HCT116 (cell line): ENCODE results near the gene WDR45B. TPM values are rescaled to one million over a fixed set of nuclear protein-coding genes. Genes with fewer than 3 reads are reported as not detected.

Experiments used
- ATAC-seq: fragments of 200-7000 bp; cut with Tn5 transposase; 2 replicates; pipeline ENCODE4 v1.9.1; 2020; ENCODE audit warnings: mild to moderate bottlenecking, moderate library complexity
- BruUV-seq: library from RNA; stranded (reverse); fragments of 400-500 nt; replicated peaks from 2 replicates; lab custom pipeline; 2021; lab: Mats Ljungman, UMichigan
- CTCF ChIA-PET: fragments of 300-600 bp; sonication (Branson Sonifier 250); formaldehyde crosslinking; loops from one replicate; lab custom pipeline; 2021; ENCODE audit warnings: antibody characterized with exemption; lab: Charles Lee
- POLR2A ChIA-PET: fragments of 300-600, 350-600 bp; sonication (Branson Sonifier 250); formaldehyde crosslinking; loops from one replicate; lab custom pipeline; 2021; ENCODE audit warnings: antibody characterized with exemption; lab: Charles Lee
- RAD21 ChIA-PET, 2 experiments: fragments of 300-600 bp; sonication (Branson Sonifier 250); formaldehyde crosslinking; loops; one replicate each; lab custom pipeline; 2023; ENCODE audit warnings: low total read pairs in 2 of 2; ENCODE audit not compliant: uncharacterized antibody in 2 of 2, unreplicated experiment in 2 of 2, low non-redundant PET in 1 of 2; lab: Charles Lee
- DNase-seq: peaks from one replicate; pipeline ENCODE4 v3.0.0-alpha.2; 2010; ENCODE audit warnings: low read depth, low spot score
- H2AFZ ChIP-seq: fragments of 200-600 bp; shearing (Covaris generic), sonication (generic); 2 replicates; pipeline ENCODE4 v1.6.1; 2017; ENCODE audit warnings: low read depth, mixed run types, mixed read lengths, antibody characterized with exemption, low read length; ENCODE audit not compliant: poor library complexity, severe bottlenecking
- H3K27ac ChIP-seq: 2 replicates; pipeline ENCODE4 v1.5.1; 2012; ENCODE audit warnings: low read depth, low read length
- H3K27me3 ChIP-seq: fragments of 200-600 bp; sonication (generic); 2 replicates; pipeline ENCODE4 v1.6.1; 2016; ENCODE audit warnings: mixed run types, low read length, mixed read lengths; ENCODE audit not compliant: insufficient read depth
- H3K36me3 ChIP-seq, 2 experiments: fragments of 200-500 bp in 1 of 2; fragments of 200-600 bp in 1 of 2; sonication (Bioruptor generic) in 1 of 2; sonication (generic) in 1 of 2; 2 replicates each; pipeline versions ENCODE4 v1.5.1 to v1.6.1; 2014 to 2016; ENCODE audit warnings: low read length in 2 of 2, inconsistent platforms in 1 of 2, mixed read lengths in 1 of 2, mixed run types in 1 of 2; ENCODE audit not compliant: insufficient read depth in 2 of 2, control insufficient read depth in 1 of 2
- H3K4me1 ChIP-seq, 2 experiments: fragments of 200-600 bp in 1 of 2; sonication (generic) in 1 of 2; 2 replicates each; pipeline versions ENCODE4 v1.5.1 to v1.6.1; 2012 to 2017; ENCODE audit warnings: low read length in 2 of 2, inconsistent platforms in 1 of 2, mild to moderate bottlenecking in 1 of 2, mixed read lengths in 1 of 2, mixed run types in 1 of 2, moderate library complexity in 1 of 2; ENCODE audit not compliant: insufficient read depth in 2 of 2, control insufficient read depth in 1 of 2
- H3K4me2 ChIP-seq: fragments of 200-600 bp; sonication (generic); 2 replicates; pipeline ENCODE4 v1.6.1; 2017; ENCODE audit warnings: mixed run types, low read length, mixed read lengths
- H3K4me3 ChIP-seq, 2 experiments: fragments of 200-600 bp in 1 of 2; sonication (generic) in 1 of 2; replicated peaks in 1 of 2; 2 replicates each; pipeline ENCODE4 v1.5.1; 2011 to 2016; ENCODE audit warnings: low read length in 2 of 2, control low read depth in 1 of 2, low read depth in 1 of 2, mild to moderate bottlenecking in 1 of 2, mixed read lengths in 1 of 2, mixed run types in 1 of 2
- H3K79me2 ChIP-seq: fragments of 200-600 bp; sonication (generic); 2 replicates; pipeline ENCODE4 v1.6.1; 2017; ENCODE audit warnings: mild to moderate bottlenecking, mixed run types, low read length, moderate library complexity, mixed read lengths; ENCODE audit not compliant: insufficient read depth
- H3K9ac ChIP-seq: fragments of 200-600 bp; sonication (generic); 2 replicates; pipeline ENCODE4 v1.6.1; 2016; ENCODE audit warnings: low read length, mixed read lengths
- H3K9me2 ChIP-seq: fragments of 200-600 bp; sonication (generic), shearing (Covaris generic); 2 replicates; pipeline ENCODE4 v1.6.1; 2017; ENCODE audit warnings: mixed run types, mild to moderate bottlenecking, moderate library complexity; ENCODE audit not compliant: insufficient read depth
- H3K9me3 ChIP-seq, 2 experiments: fragments of 200-500 bp in 1 of 2; fragments of 200-600 bp in 1 of 2; sonication (Bioruptor generic) in 1 of 2; sonication (generic) in 1 of 2; 2 replicates each; pipeline ENCODE4 v1.6.1; 2014 to 2017; ENCODE audit warnings: low read length in 2 of 2, mixed read lengths in 2 of 2, inconsistent platforms in 1 of 2, low read depth in 1 of 2, mild to moderate bottlenecking in 1 of 2, mixed run types in 1 of 2, moderate library complexity in 1 of 2; ENCODE audit not compliant: control insufficient read depth in 1 of 2, insufficient read depth in 1 of 2
- H4K20me1 ChIP-seq: fragments of 200-600 bp; sonication (generic), shearing (Covaris generic); 2 replicates; pipeline ENCODE4 v1.6.1; 2017; ENCODE audit warnings: mixed run types, mild to moderate bottlenecking, moderate library complexity; ENCODE audit not compliant: insufficient read depth
- CBX3 ChIP-seq: IDR thresholded peaks from 2 replicates; pipeline ENCODE4 v1.6.1; 2012; ENCODE audit warnings: low read depth
- CEBPB ChIP-seq: IDR thresholded peaks from 2 replicates; pipeline ENCODE4 v1.6.1; 2012; ENCODE audit warnings: low read depth
- EGR1 ChIP-seq: IDR thresholded peaks from 2 replicates; pipeline ENCODE4 v1.6.1; 2012; ENCODE audit warnings: low read depth
- EZH2 ChIP-seq: fragments of 200-600 bp; sonication (generic); IDR thresholded peaks from 2 replicates; pipeline ENCODE4 v1.6.1; 2017; ENCODE audit warnings: antibody characterized with exemption, mixed run types
- FOSL1 ChIP-seq: IDR thresholded peaks from 2 replicates; pipeline ENCODE4 v1.6.1; 2012; ENCODE audit warnings: low read depth
- JUND ChIP-seq: IDR thresholded peaks from 2 replicates; pipeline ENCODE4 v1.6.1; 2012
- POLR2A ChIP-seq: IDR thresholded peaks from 2 replicates; pipeline ENCODE4 v1.7.0; 2011; ENCODE audit warnings: borderline replicate concordance; ENCODE audit not compliant: insufficient read depth, insufficient read length; ENCODE audit errors: extremely low read depth
- POLR2AphosphoS5 ChIP-seq: IDR thresholded peaks from 2 replicates; pipeline ENCODE4 v1.6.1; 2011; ENCODE audit warnings: mild to moderate bottlenecking, low read depth, low read length, moderate library complexity
- RAD21 ChIP-seq: IDR thresholded peaks from 2 replicates; pipeline ENCODE4 v1.6.1; 2012; ENCODE audit warnings: low read depth, mild to moderate bottlenecking
- SIN3A ChIP-seq: IDR thresholded peaks from 2 replicates; pipeline ENCODE4 v1.6.1; 2012; ENCODE audit warnings: low read depth
- SP1 ChIP-seq: IDR thresholded peaks from 2 replicates; pipeline ENCODE4 v1.6.1; 2012; ENCODE audit warnings: low read depth
- SRF ChIP-seq: IDR thresholded peaks from 2 replicates; pipeline ENCODE4 v1.6.1; 2012; ENCODE audit warnings: low read depth
- TCF7L2 ChIP-seq: IDR thresholded peaks from 2 replicates; pipeline ENCODE4 v1.7.0; 2011; ENCODE audit warnings: borderline replicate concordance, inconsistent platforms; ENCODE audit not compliant: insufficient read depth, insufficient read length; ENCODE audit errors: extremely low read depth
- YY1 ChIP-seq: IDR thresholded peaks from 2 replicates; pipeline ENCODE4 v1.6.1; 2011; ENCODE audit warnings: low read length, low read depth, moderate library complexity, mild to moderate bottlenecking; ENCODE audit not compliant: insufficient replicate concordance; ENCODE audit errors: extremely low read depth
- ZFX ChIP-seq: fragments of 450-650 bp; IDR thresholded peaks from 2 replicates; pipeline ENCODE4 v1.6.1; 2017
- ZNF274 ChIP-seq: fragments of 200-500 bp; sonication (Bioruptor generic); IDR thresholded peaks from 2 replicates; pipeline ENCODE4 v1.6.1; 2014; ENCODE audit warnings: mild to moderate bottlenecking, low read depth, low read length, inconsistent platforms
- intact Hi-C: fragments of 100-400 bp; cut with micrococcal nuclease; formaldehyde crosslinking; loops from 2 replicates; pipeline ENCODE4 v1.10.0; 2022
- total RNA-seq: library from RNA; stranded (reverse); gene quantifications from one replicate; pipeline ENCODE4 v1.2.1, GENCODE V29; 2021; ENCODE audit not compliant: unreplicated experiment
- TF ChIP-seq, protein P1 (sequence below): IDR thresholded peaks from 2 replicates; pipeline ENCODE4 v1.6.1; 2012
- TF ChIP-seq, protein P2 (sequence below): IDR thresholded peaks from 2 replicates; pipeline ENCODE4 v1.6.1; 2012; ENCODE audit warnings: low read depth
- TF ChIP-seq, protein P3 (sequence below): IDR thresholded peaks from 2 replicates; pipeline ENCODE4 v1.6.1; 2012
- TF ChIP-seq, protein P4 (sequence below), 3 experiments: fragments of 200-600 bp in 1 of 3; sonication (generic) in 1 of 3; IDR thresholded peaks in 2 of 3; conservative IDR thresholded peaks in 1 of 3; 2 replicates each; pipeline ENCODE4 v1.5.1; 2012 to 2017; ENCODE audit warnings: low read depth in 2 of 3, low read length in 2 of 3, antibody characterized with exemption in 1 of 3, borderline replicate concordance in 1 of 3, control low read depth in 1 of 3, mild to moderate bottlenecking in 1 of 3, mixed read lengths in 1 of 3, mixed run types in 1 of 3, moderate library complexity in 1 of 3; ENCODE audit not compliant: insufficient read depth in 1 of 3

Gene WDR45B
- total RNA-seq, 1 experiment from 2014 or later, result 117 TPM

DNA sequence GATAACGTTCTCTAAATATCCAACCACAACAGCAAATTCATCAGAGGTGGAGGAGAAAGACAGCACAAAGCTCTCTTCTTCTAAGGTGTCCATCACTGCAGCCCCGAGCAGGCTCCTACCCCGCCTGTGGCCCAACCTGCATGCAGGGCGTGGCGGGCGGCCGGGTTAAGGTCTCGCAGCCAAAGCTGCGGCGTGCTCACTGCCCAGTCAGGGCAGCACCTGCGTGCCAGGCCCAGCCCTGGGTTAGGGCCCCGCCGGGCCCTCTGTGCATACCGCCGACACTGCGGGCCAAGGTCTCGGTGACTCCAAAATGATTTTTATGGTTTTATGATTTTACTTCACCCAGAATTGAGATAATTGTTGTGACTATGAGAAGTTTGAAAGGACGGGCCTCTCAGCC, 70.9 kb downstream of the WDR45B start:
- H3K9me2 ChIP-seq, result no peaks in the 10 kb centered on the region
- no peak overlapping the region for H3K27ac ChIP-seq
- ChIA-PET RAD21 (interaction anchor here in 1 of 2 experiments (0.6 kb wide), 1 partner anchor 589 kb away, joined by 5 read pairs; no protein-coding TSS in a partner anchor), POLR2A (no interaction called here), CTCF (no interaction called here)
- H3K4me2 ChIP-seq, result no peak overlapping the region
- intact Hi-C loops, result no loop called here
- H4K20me1 ChIP-seq, result peaks cover 6% of the 10 kb centered on the region; the same call in 1 of the 2 replicates
- H3K4me3 ChIP-seq, result no peak overlapping the region
- DNase-seq, result no peak
- H3K9me3 ChIP-seq, result no peaks in the 10 kb centered on the region
- TSS peak; percentile 38 for BruUV-seq
- H3K36me3 ChIP-seq, result peaks cover 35 to 59% of the 10 kb centered on the region in 2 experiments
- no peaks in the 10 kb centered on the region for H3K27me3 ChIP-seq
- ATAC-seq, result peak; percentile 29; the same call in 1 of the 2 replicates
- no peak for TF ChIP-seq ZNF274
- TF ChIP-seq SIN3A, result no peak
- no peak for TF ChIP-seq SP1
- TF ChIP-seq FOSL1, result no peak
- TF ChIP-seq, protein P1, sequence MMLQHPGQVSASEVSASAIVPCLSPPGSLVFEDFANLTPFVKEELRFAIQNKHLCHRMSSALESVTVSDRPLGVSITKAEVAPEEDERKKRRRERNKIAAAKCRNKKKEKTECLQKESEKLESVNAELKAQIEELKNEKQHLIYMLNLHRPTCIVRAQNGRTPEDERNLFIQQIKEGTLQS, result no peak
- TF ChIP-seq EGR1, result no peak
- TF ChIP-seq CBX3, result no peak
- TF ChIP-seq, protein P2, sequence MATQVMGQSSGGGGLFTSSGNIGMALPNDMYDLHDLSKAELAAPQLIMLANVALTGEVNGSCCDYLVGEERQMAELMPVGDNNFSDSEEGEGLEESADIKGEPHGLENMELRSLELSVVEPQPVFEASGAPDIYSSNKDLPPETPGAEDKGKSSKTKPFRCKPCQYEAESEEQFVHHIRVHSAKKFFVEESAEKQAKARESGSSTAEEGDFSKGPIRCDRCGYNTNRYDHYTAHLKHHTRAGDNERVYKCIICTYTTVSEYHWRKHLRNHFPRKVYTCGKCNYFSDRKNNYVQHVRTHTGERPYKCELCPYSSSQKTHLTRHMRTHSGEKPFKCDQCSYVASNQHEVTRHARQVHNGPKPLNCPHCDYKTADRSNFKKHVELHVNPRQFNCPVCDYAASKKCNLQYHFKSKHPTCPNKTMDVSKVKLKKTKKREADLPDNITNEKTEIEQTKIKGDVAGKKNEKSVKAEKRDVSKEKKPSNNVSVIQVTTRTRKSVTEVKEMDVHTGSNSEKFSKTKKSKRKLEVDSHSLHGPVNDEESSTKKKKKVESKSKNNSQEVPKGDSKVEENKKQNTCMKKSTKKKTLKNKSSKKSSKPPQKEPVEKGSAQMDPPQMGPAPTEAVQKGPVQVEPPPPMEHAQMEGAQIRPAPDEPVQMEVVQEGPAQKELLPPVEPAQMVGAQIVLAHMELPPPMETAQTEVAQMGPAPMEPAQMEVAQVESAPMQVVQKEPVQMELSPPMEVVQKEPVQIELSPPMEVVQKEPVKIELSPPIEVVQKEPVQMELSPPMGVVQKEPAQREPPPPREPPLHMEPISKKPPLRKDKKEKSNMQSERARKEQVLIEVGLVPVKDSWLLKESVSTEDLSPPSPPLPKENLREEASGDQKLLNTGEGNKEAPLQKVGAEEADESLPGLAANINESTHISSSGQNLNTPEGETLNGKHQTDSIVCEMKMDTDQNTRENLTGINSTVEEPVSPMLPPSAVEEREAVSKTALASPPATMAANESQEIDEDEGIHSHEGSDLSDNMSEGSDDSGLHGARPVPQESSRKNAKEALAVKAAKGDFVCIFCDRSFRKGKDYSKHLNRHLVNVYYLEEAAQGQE, result no peak
- TF ChIP-seq ZFX, result no peak
- no peak for TF ChIP-seq RAD21
- no peak for TF ChIP-seq SRF
- TF ChIP-seq, protein P3, sequence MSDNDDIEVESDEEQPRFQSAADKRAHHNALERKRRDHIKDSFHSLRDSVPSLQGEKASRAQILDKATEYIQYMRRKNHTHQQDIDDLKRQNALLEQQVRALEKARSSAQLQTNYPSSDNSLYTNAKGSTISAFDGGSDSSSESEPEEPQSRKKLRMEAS, result no peak
- TF ChIP-seq POLR2AphosphoS5, result no peak
- no peak for TF ChIP-seq CEBPB
- TF ChIP-seq TCF7L2, result no peak
- no peak for TF ChIP-seq POLR2A
- no peak for TF ChIP-seq YY1
- no peak for TF ChIP-seq JUND
- TF ChIP-seq, protein P4, sequence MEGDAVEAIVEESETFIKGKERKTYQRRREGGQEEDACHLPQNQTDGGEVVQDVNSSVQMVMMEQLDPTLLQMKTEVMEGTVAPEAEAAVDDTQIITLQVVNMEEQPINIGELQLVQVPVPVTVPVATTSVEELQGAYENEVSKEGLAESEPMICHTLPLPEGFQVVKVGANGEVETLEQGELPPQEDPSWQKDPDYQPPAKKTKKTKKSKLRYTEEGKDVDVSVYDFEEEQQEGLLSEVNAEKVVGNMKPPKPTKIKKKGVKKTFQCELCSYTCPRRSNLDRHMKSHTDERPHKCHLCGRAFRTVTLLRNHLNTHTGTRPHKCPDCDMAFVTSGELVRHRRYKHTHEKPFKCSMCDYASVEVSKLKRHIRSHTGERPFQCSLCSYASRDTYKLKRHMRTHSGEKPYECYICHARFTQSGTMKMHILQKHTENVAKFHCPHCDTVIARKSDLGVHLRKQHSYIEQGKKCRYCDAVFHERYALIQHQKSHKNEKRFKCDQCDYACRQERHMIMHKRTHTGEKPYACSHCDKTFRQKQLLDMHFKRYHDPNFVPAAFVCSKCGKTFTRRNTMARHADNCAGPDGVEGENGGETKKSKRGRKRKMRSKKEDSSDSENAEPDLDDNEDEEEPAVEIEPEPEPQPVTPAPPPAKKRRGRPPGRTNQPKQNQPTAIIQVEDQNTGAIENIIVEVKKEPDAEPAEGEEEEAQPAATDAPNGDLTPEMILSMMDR (IDR thresholded peaks at IDR 0.05 in 2 of 3, conservative IDR thresholded peaks at IDR 0.05 in 1 of 3; ENCODE audit: borderline replicate concordance in 1 of 3, insufficient read depth in 1 of 3, low read depth in 2 of 3, low read length in 2 of 3), result no peak
- TF ChIP-seq EZH2, result no peak
- H3K9ac ChIP-seq, result no peak overlapping the region
- peaks cover 79% of the 10 kb centered on the region for H3K79me2 ChIP-seq
- no peak overlapping the region for H2AFZ ChIP-seq
- H3K4me1 ChIP-seq, result no peaks in the 10 kb centered on the region
